T follicular helper cell (primary cell): ENCODE data around the gene PTPRA.
"Not testable (repeated sequence)": the region's sequence is repeated elsewhere in the genome, so short reads cannot be mapped to it uniquely, and the experiment has no call there.

Source experiments
- DNase-seq: peaks from one replicate; pipeline ENCODE4 v3.0.0-alpha.2; 2020; ENCODE audit warnings: low read depth

Gene PTPRA

GRCh38 chr20:2889797-2890196, 16.5 kb downstream of the PTPRA start:
- DNase-seq = no peak

- no peak for DNase-seq
These were observed 17.5 kb downstream of the PTPRA start for GRCh38 chr20:2890742-2891141.

GRCh38 chr20:2891343-2891742, 18.1 kb downstream of the PTPRA start:
- no peak for DNase-seq

- DNase-seq = no peak
These were observed 19.1 kb downstream of the PTPRA start for GRCh38 chr20:2892376-2892775.

GRCh38 chr20:2894221-2894620, 20.9 kb downstream of the PTPRA start:
- no peak for DNase-seq

- DNase-seq = not testable (repeated sequence)
These were observed 21.9 kb downstream of the PTPRA start for GRCh38 chr20:2895154-2895553.

GRCh38 chr20:2899243-2899642, 26.0 kb downstream of the PTPRA start:
- DNase-seq = no peak

- DNase-seq = no peak
These were observed 27.7 kb downstream of the PTPRA start for GRCh38 chr20:2900845-2901592.

GRCh38 chr20:2902291-2902690, 29.0 kb downstream of the PTPRA start:
- DNase-seq = no peak

GRCh38 chr20:2902818-2903217, 29.5 kb downstream of the PTPRA start:
- no peak for DNase-seq

GRCh38 chr20:2903686-2904085, 30.4 kb downstream of the PTPRA start:
- no peak for DNase-seq

- DNase-seq = no peak
These were observed 34.2 kb downstream of the PTPRA start for GRCh38 chr20:2907519-2907918.

GRCh38 chr20:2909953-2910352, 36.7 kb downstream of the PTPRA start:
- DNase-seq = no peak

GRCh38 chr20:2911200-2911599, 37.9 kb downstream of the PTPRA start:
- DNase-seq = no peak

GRCh38 chr20:2914160-2914559, 40.9 kb downstream of the PTPRA start:
- no peak for DNase-seq

GRCh38 chr20:2917266-2917665, 44.0 kb downstream of the PTPRA start:
- DNase-seq = no peak

- DNase-seq = no peak
These were observed 45.1 kb downstream of the PTPRA start for GRCh38 chr20:2918096-2919049.

GRCh38 chr20:2919518-2920245, 46.4 kb downstream of the PTPRA start:
- DNase-seq = no peak

GRCh38 chr20:2920473-2920872, 47.2 kb downstream of the PTPRA start:
- no peak for DNase-seq

- no peak for DNase-seq
These were observed 48.2 kb downstream of the PTPRA start for GRCh38 chr20:2921506-2921905.

- no peak for DNase-seq
These were observed 49.7 kb downstream of the PTPRA start for GRCh38 chr20:2922957-2923356.

- no peak for DNase-seq
These were observed 57.3 kb downstream of the PTPRA start for GRCh38 chr20:2930538-2930937.
